ENCODE results near the gene PFKFB2.

- TF ChIP-seq, protein P1, sequence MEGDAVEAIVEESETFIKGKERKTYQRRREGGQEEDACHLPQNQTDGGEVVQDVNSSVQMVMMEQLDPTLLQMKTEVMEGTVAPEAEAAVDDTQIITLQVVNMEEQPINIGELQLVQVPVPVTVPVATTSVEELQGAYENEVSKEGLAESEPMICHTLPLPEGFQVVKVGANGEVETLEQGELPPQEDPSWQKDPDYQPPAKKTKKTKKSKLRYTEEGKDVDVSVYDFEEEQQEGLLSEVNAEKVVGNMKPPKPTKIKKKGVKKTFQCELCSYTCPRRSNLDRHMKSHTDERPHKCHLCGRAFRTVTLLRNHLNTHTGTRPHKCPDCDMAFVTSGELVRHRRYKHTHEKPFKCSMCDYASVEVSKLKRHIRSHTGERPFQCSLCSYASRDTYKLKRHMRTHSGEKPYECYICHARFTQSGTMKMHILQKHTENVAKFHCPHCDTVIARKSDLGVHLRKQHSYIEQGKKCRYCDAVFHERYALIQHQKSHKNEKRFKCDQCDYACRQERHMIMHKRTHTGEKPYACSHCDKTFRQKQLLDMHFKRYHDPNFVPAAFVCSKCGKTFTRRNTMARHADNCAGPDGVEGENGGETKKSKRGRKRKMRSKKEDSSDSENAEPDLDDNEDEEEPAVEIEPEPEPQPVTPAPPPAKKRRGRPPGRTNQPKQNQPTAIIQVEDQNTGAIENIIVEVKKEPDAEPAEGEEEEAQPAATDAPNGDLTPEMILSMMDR (IDR thresholded peaks at IDR 0.05) = no peak
- TF ChIP-seq POLR2AphosphoS5 (IDR thresholded peaks at IDR 0.05; ENCODE audit: low read depth, low read length) = no peak
- TF ChIP-seq, protein P2, sequence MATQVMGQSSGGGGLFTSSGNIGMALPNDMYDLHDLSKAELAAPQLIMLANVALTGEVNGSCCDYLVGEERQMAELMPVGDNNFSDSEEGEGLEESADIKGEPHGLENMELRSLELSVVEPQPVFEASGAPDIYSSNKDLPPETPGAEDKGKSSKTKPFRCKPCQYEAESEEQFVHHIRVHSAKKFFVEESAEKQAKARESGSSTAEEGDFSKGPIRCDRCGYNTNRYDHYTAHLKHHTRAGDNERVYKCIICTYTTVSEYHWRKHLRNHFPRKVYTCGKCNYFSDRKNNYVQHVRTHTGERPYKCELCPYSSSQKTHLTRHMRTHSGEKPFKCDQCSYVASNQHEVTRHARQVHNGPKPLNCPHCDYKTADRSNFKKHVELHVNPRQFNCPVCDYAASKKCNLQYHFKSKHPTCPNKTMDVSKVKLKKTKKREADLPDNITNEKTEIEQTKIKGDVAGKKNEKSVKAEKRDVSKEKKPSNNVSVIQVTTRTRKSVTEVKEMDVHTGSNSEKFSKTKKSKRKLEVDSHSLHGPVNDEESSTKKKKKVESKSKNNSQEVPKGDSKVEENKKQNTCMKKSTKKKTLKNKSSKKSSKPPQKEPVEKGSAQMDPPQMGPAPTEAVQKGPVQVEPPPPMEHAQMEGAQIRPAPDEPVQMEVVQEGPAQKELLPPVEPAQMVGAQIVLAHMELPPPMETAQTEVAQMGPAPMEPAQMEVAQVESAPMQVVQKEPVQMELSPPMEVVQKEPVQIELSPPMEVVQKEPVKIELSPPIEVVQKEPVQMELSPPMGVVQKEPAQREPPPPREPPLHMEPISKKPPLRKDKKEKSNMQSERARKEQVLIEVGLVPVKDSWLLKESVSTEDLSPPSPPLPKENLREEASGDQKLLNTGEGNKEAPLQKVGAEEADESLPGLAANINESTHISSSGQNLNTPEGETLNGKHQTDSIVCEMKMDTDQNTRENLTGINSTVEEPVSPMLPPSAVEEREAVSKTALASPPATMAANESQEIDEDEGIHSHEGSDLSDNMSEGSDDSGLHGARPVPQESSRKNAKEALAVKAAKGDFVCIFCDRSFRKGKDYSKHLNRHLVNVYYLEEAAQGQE (IDR thresholded peaks at IDR 0.05; ENCODE audit: insufficient read depth in 1 of 2, low read depth in 2 of 2, low read length in 1 of 2) = no peak
These were observed 7.5 kb downstream of the PFKFB2 start for GRCh38 chr1:207060596-207060995.
